Thoracic aorta (tissue), 2 donors: ENCODE results near the gene CARD19. TPM values are rescaled to one million over a fixed set of nuclear protein-coding genes. Genes with fewer than 3 reads are reported as not detected.

Experiments used
- ATAC-seq: fragments of 150-250 bp; one replicate; pipeline ENCODE4 v1.8.0; 2017; ENCODE audit warnings: low read depth; ENCODE audit not compliant: insufficient number of reproducible peaks, low FRiP score
- DNase-seq: peaks from one replicate; pipeline ENCODE4 v3.0.0-alpha.2; 2020; ENCODE audit warnings: low spot score
- H3K27ac ChIP-seq, 2 donors: fragments of 200-600 bp; sonication (generic); 1 replicate in 1 of 2; 2 replicates in 1 of 2; pipeline ENCODE4 v1.5.1; 2016; ENCODE audit warnings: mild to moderate bottlenecking in 2 of 2, moderate library complexity in 2 of 2
- H3K27me3 ChIP-seq: fragments of 200-600 bp; sonication (generic); replicated peaks from 2 replicates; pipeline ENCODE4 v1.6.0; 2016; ENCODE audit warnings: mild to moderate bottlenecking; ENCODE audit not compliant: insufficient read depth
- H3K36me3 ChIP-seq: fragments of 200-600 bp; sonication (generic); one replicate; pipeline ENCODE4 v1.5.1; 2016
- H3K4me1 ChIP-seq, 2 donors: fragments of 200-600 bp; sonication (generic); 1 replicate in 1 of 2; 2 replicates in 1 of 2; pipeline versions ENCODE4 v1.5.1 to v1.6.0; 2016; ENCODE audit warnings: low read depth in 2 of 2, mild to moderate bottlenecking in 1 of 2; ENCODE audit not compliant: control insufficient read depth in 1 of 2
- H3K4me3 ChIP-seq: fragments of 200-600 bp; sonication (generic); 2 replicates; pipeline ENCODE4 v1.5.1; 2016; ENCODE audit warnings: mild to moderate bottlenecking
- H3K9me3 ChIP-seq: fragments of 200-600 bp; sonication (generic); 2 replicates; pipeline ENCODE4 v1.5.1; 2016
- total RNA-seq, 2 donors: library from RNA; depleted of rRNA; stranded (reverse); fragments of >200 nt; gene quantifications; one replicate each; pipeline versions ENCODE4 v1.1.0 to v1.2.3, GENCODE V29; 2016
- TF ChIP-seq, protein P1 (sequence below): fragments of 200-600 bp; sonication (generic); IDR thresholded peaks from one replicate; pipeline ENCODE4 v1.5.1; 2019; ENCODE audit warnings: antibody characterized with exemption

CARD19 gene
- total RNA-seq, 2 donors from 2014 or later, result 46.3 to 103 TPM

DNA sequence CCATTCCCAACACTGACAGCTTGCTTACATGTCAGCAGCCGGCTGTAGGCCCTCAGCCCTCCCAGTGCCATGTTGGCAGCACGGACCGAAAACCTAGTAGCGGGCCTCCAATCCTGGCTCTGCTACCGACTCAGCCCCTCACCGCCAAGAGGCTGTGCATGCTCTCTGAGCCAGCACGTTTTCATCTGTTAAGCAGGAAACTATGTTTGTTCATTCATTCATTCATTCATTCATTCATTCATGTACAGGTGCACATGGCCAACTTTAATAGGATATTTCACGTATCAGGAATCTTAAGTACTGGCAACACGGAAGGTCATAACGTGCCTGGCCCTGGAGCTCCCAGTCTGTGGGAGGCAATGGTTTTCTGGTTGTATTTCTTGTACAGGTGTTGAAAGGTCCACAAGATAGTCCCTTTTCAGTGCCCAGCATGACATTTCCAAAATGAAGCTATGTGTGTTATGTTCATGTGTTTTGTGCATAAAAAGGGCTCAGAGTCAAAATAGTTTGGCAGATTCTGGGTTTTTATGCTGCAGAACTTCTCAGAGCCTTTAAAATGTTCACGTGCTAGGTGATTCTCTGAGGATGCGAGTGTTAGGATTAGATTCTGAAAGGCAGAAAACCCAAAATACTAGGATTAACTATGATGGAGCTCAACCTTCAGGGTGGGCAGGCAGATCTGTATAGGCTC, 19.8 kb upstream of the CARD19 start:
- DNase-seq (no peak), ATAC-seq (no peak)
- no peaks in the 10 kb centered on the region for H3K36me3 ChIP-seq
- H3K9me3 ChIP-seq, result no peaks in the 10 kb centered on the region
- H3K4me3 ChIP-seq, result no peak overlapping the region
- TF ChIP-seq, protein P1, sequence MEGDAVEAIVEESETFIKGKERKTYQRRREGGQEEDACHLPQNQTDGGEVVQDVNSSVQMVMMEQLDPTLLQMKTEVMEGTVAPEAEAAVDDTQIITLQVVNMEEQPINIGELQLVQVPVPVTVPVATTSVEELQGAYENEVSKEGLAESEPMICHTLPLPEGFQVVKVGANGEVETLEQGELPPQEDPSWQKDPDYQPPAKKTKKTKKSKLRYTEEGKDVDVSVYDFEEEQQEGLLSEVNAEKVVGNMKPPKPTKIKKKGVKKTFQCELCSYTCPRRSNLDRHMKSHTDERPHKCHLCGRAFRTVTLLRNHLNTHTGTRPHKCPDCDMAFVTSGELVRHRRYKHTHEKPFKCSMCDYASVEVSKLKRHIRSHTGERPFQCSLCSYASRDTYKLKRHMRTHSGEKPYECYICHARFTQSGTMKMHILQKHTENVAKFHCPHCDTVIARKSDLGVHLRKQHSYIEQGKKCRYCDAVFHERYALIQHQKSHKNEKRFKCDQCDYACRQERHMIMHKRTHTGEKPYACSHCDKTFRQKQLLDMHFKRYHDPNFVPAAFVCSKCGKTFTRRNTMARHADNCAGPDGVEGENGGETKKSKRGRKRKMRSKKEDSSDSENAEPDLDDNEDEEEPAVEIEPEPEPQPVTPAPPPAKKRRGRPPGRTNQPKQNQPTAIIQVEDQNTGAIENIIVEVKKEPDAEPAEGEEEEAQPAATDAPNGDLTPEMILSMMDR, result no peak
- no peaks in the 10 kb centered on the region for H3K27me3 ChIP-seq
- no peak overlapping the region for H3K27ac ChIP-seq
- H3K4me1 ChIP-seq, result peaks cover 3 to 29% of the 10 kb centered on the region in 2 donors

DNA sequence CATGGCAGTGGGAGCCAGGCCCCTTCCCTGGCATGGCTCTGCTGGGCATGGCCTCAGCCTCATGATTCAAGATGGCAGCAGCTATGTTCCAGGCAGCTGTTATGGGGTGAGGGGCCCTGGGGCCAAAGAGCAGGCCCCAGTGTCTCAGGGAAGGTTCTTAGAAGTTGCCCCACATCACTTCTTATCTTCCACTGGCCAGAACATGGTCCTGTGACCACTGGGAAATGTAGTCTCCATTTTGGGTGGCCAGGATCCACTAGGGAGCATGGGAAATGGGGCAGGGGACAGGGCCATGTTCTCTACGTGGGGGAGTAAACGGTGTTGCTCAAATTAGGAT, 19.3 kb upstream of the CARD19 start:
- DNase-seq, result no peak
- H3K36me3 ChIP-seq, result no peaks in the 10 kb centered on the region
- TF ChIP-seq, protein P1, result no peak
- no peak overlapping the region for H3K27ac ChIP-seq
- H3K9me3 ChIP-seq, result no peaks in the 10 kb centered on the region
- no peak for ATAC-seq
- peaks cover 3 to 24% of the 10 kb centered on the region in 2 donors for H3K4me1 ChIP-seq
- no peak overlapping the region for H3K4me3 ChIP-seq
- H3K27me3 ChIP-seq, result no peaks in the 10 kb centered on the region

DNA sequence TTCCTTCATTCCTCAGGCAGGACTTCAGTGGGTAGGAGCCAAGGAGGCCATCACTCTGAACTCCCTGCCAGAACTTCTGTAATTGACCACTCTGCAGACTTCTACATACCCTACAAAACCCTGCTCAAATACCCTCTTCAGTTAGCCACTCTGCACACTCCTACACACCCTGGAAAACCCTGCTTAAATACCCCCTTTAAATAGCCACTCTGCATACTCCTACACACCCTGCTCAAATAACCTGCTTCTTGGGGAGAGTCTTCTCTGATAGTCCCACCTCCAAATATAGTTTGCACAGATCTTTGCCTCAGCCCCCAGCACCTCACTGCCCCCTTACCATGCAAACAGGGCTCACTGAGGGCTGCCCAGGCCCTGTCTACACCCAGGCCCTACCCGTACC, 18.6 kb upstream of the CARD19 start:
- DNase-seq (no peak), ATAC-seq (no peak)
- Histone ChIP-seq H3K4me3 (no peak overlapping the region), H3K27me3 (no peaks in the 10 kb centered on the region), H3K27ac (no peak overlapping the region), H3K36me3 (no peaks in the 10 kb centered on the region), H3K4me1 (peaks cover 3 to 18% of the 10 kb centered on the region in 2 donors), H3K9me3 (no peaks in the 10 kb centered on the region)
- TF ChIP-seq, protein P1, result no peak

DNA sequence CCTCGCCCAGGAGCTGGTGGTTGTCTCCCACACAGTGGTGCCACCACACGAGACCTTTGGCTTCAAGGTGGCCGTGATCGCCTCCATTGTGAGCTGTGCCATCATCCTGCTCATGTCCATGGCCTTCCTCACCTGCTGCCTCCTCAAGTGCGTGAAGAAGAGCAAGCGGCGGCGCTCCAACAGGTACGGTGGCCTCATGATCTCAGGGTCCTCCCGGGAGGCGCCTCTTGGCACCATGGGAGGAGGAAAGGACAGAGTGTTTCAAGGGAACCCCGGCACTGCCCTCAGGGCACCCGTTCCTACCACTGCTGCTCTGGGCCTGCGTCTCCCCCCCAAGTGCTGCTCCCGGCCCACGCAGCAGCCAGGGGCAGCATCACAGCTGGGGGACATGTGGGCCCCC, 18.2 kb upstream of the CARD19 start:
- Histone ChIP-seq H3K27ac (no peak overlapping the region), H3K4me3 (no peak overlapping the region), H3K9me3 (no peaks in the 10 kb centered on the region), H3K4me1 (peaks cover 0 to 13% of the 10 kb centered on the region in 2 donors), H3K36me3 (no peaks in the 10 kb centered on the region), H3K27me3 (no peaks in the 10 kb centered on the region)
- TF ChIP-seq, protein P1, result no peak
- DNase-seq (no peak), ATAC-seq (no peak)

DNA sequence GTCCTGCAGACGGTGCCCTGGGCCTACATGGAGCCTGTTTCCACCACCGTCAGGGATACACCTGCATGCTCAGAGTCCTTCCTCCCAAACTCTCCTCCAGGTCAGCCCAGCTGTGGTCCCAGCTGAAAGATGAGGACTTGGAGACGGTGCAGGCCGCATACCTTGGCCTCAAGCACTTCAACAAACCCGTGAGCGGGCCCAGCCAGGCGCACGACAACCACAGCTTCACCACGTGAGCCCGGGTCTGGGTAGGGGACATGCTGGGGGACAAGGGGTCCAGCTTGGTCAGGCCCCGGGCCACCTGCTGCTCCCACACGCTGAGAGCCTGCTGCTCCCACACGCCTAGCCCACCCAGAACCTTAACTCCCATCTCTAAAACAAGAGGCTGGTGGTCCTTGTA, 16.6 kb upstream of the CARD19 start:
- H3K27ac ChIP-seq, result no peak overlapping the region
- peaks cover 0 to 6% of the 10 kb centered on the region in 2 donors for H3K4me1 ChIP-seq
- TF ChIP-seq, protein P1, result no peak
- H3K36me3 ChIP-seq, result no peaks in the 10 kb centered on the region
- no peaks in the 10 kb centered on the region for H3K9me3 ChIP-seq
- H3K4me3 ChIP-seq, result no peak overlapping the region
- ATAC-seq (no peak), DNase-seq (no peak)
- no peaks in the 10 kb centered on the region for H3K27me3 ChIP-seq
